ENCODE results near the gene TRPV2. TPM values are rescaled to one million over a fixed set of nuclear protein-coding genes. Genes with fewer than 3 reads are reported as not detected.

The TRPV2 gene
- total and polyA plus RNA-seq, 4 donors: 12.6 to 105 (median 45.7) TPM

DNA sequence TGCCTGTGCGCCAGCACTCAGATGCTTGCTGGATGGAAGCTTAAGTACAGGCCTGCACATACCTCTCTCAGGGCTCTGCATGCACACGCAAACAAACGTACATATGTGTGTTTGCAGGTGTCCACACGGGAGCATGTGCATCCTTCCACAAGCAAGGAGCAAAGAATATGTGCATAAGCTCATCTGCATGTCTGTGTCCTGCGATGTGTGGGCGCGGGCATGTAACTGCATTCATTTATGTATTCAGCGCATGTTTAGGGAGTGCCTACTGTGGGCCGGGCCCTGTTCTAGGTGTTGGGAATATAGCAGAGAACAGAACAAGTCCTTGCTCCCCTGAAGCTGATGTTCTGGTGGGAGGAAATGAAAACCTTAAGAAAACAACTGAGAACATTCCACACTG, 13.7 kb downstream of the TRPV2 start:
- H3K36me3 ChIP-seq (ENCODE audit: control insufficient read depth in 4 of 4, insufficient read depth in 4 of 4, low read length in 4 of 4): peaks cover 0 to 40% (median 0%) of the 10 kb centered on the region in 4 donors
- no peak overlapping the region for H3K4me3 ChIP-seq
- H3K4me1 ChIP-seq (ENCODE audit: control insufficient read depth in 5 of 5, insufficient read depth in 5 of 5, low read length in 5 of 5): peaks cover 0 to 14% (median 0%) of the 10 kb centered on the region in 5 donors
- no peaks in the 10 kb centered on the region for H3K27me3 ChIP-seq (ENCODE audit: control insufficient read depth in 3 of 3, insufficient read depth in 3 of 3, low read length in 2 of 3)
- no peak overlapping the region for H3K9ac ChIP-seq (ENCODE audit: insufficient read depth in 1 of 2, low read length in 2 of 2)
- no peak for ATAC-seq (ENCODE audit: insufficient read depth, low FRiP score)
- no peak for DNase-seq
- no peak overlapping the region for H3K27ac ChIP-seq (ENCODE audit: low read depth in 1 of 2, low read length in 1 of 2)
- WGBS, 2 donors: 94 to 95% methylated on average over 9 of the region's 9 CpGs
- H3K9me3 ChIP-seq (ENCODE audit: control insufficient read depth in 4 of 4, insufficient read depth in 3 of 4, low read length in 3 of 4): no peaks in the 10 kb centered on the region
- TF ChIP-seq, protein P1, sequence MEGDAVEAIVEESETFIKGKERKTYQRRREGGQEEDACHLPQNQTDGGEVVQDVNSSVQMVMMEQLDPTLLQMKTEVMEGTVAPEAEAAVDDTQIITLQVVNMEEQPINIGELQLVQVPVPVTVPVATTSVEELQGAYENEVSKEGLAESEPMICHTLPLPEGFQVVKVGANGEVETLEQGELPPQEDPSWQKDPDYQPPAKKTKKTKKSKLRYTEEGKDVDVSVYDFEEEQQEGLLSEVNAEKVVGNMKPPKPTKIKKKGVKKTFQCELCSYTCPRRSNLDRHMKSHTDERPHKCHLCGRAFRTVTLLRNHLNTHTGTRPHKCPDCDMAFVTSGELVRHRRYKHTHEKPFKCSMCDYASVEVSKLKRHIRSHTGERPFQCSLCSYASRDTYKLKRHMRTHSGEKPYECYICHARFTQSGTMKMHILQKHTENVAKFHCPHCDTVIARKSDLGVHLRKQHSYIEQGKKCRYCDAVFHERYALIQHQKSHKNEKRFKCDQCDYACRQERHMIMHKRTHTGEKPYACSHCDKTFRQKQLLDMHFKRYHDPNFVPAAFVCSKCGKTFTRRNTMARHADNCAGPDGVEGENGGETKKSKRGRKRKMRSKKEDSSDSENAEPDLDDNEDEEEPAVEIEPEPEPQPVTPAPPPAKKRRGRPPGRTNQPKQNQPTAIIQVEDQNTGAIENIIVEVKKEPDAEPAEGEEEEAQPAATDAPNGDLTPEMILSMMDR (IDR thresholded peaks at IDR 0.05; ENCODE audit: control extremely low read depth, extremely low read depth): no peak

DNA sequence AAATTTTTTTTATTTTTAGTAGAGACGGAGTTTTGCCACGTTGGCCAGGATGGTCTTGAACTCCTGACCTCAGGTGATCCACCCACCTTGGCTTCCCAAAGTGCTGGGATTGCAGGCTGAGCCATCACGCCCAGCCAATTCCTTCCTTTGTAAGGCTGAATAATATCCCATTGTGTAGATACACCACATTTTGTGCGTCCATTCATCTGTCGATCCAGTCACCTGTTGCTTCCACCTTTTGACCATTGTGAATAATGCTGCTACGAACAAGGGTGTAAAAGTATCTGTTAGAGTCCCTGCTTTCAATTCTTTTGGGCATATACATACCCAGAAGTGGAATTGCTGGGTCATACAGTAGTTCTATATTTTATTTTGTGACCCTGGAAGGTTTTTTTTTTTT, 15.3 kb downstream of the TRPV2 start:
- ATAC-seq (ENCODE audit: insufficient read depth, low FRiP score): no peak
- no peak for DNase-seq
- Histone ChIP-seq H3K27me3 (ENCODE audit: control insufficient read depth in 3 of 3, insufficient read depth in 3 of 3, low read length in 2 of 3) (no peaks in the 10 kb centered on the region), H3K4me1 (ENCODE audit: control insufficient read depth in 5 of 5, insufficient read depth in 5 of 5, low read length in 5 of 5) (peaks cover 0 to 13% (median 0%) of the 10 kb centered on the region in 5 donors), H3K9ac (ENCODE audit: insufficient read depth in 1 of 2, low read length in 2 of 2) (no peak overlapping the region), H3K4me3 (no peak overlapping the region), H3K9me3 (ENCODE audit: control insufficient read depth in 4 of 4, insufficient read depth in 3 of 4, low read length in 3 of 4) (no peaks in the 10 kb centered on the region), H3K36me3 (ENCODE audit: control insufficient read depth in 4 of 4, insufficient read depth in 4 of 4, low read length in 4 of 4) (peaks cover 0 to 39% (median 0%) of the 10 kb centered on the region in 4 donors), H3K27ac (ENCODE audit: low read depth in 1 of 2, low read length in 1 of 2) (no peak overlapping the region)
- TF ChIP-seq, protein P1 (IDR thresholded peaks at IDR 0.05; ENCODE audit: control extremely low read depth, extremely low read depth): no peak
- WGBS, 2 donors: 72 to 90% methylated on average over 6 of the region's 6 CpGs

- H3K27ac ChIP-seq (ENCODE audit: low read depth in 1 of 2, low read length in 1 of 2): no peak overlapping the region
- DNase-seq: no peak
- H3K36me3 ChIP-seq (ENCODE audit: control insufficient read depth in 4 of 4, insufficient read depth in 4 of 4, low read length in 4 of 4): peaks cover 0 to 30% (median 0%) of the 10 kb centered on the region in 4 donors
- 95 to 97% methylated on average over 15 of the region's 15 CpGs for WGBS, 2 donors
- peaks cover 0 to 9% (median 0%) of the 10 kb centered on the region in 5 donors for H3K4me1 ChIP-seq (ENCODE audit: control insufficient read depth in 5 of 5, insufficient read depth in 5 of 5, low read length in 5 of 5)
- H3K4me3 ChIP-seq: no peak overlapping the region
- no peak overlapping the region for H3K9ac ChIP-seq (ENCODE audit: insufficient read depth in 1 of 2, low read length in 2 of 2)
- no peaks in the 10 kb centered on the region for H3K27me3 ChIP-seq (ENCODE audit: control insufficient read depth in 3 of 3, insufficient read depth in 3 of 3, low read length in 2 of 3)
- TF ChIP-seq, protein P1 (IDR thresholded peaks at IDR 0.05; ENCODE audit: control extremely low read depth, extremely low read depth): no peak
- no peak for ATAC-seq (ENCODE audit: insufficient read depth, low FRiP score)
- H3K9me3 ChIP-seq (ENCODE audit: control insufficient read depth in 4 of 4, insufficient read depth in 3 of 4, low read length in 3 of 4): no peaks in the 10 kb centered on the region
Measured at GRCh38 chr17:16432017-16432416, 16.6 kb downstream of the TRPV2 start.

DNA sequence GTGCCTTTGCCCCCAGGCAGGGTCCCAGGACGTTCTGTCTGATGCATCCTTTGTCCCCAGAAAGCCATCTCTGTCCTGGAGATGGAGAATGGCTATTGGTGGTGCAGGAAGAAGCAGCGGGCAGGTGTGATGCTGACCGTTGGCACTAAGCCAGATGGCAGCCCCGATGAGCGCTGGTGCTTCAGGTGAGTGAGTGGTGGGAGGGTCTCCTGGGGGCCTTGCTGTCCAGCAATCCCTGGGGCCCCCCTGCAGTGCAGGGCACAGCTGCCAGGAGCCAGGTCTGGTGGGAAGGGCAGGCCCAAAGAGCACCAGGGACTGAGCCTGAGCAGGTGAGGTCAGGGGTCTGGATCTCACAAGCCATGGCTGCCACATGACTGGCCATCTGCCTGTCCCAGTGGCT, 18.1 kb downstream of the TRPV2 start:
- Histone ChIP-seq H3K36me3 (ENCODE audit: control insufficient read depth in 4 of 4, insufficient read depth in 4 of 4, low read length in 4 of 4) (peaks cover 0 to 16% (median 0%) of the 10 kb centered on the region in 4 donors), H3K9ac (ENCODE audit: insufficient read depth in 1 of 2, low read length in 2 of 2) (no peak overlapping the region), H3K27ac (ENCODE audit: low read depth in 1 of 2, low read length in 1 of 2) (no peak overlapping the region), H3K27me3 (ENCODE audit: control insufficient read depth in 3 of 3, insufficient read depth in 3 of 3, low read length in 2 of 3) (no peaks in the 10 kb centered on the region), H3K9me3 (ENCODE audit: control insufficient read depth in 4 of 4, insufficient read depth in 3 of 4, low read length in 3 of 4) (no peaks in the 10 kb centered on the region), H3K4me1 (ENCODE audit: control insufficient read depth in 5 of 5, insufficient read depth in 5 of 5, low read length in 5 of 5) (peaks cover 0 to 9% (median 2%) of the 10 kb centered on the region in 5 donors), H3K4me3 (no peak overlapping the region)
- DNase-seq (no peak), ATAC-seq (ENCODE audit: insufficient read depth, low FRiP score) (no peak)
- WGBS, 2 donors: 73 to 89% methylated on average over 5 of the region's 5 CpGs
- TF ChIP-seq, protein P1 (IDR thresholded peaks at IDR 0.05; ENCODE audit: control extremely low read depth, extremely low read depth): no peak
